ENCODE results near the gene UNG. TPM values are rescaled to one million over a fixed set of nuclear protein-coding genes. Genes with fewer than 3 reads are reported as not detected.

UNG gene
- total RNA-seq, 3 donors from 2014 or later: 23.2 to 28.7 (median 23.9) TPM

DNA sequence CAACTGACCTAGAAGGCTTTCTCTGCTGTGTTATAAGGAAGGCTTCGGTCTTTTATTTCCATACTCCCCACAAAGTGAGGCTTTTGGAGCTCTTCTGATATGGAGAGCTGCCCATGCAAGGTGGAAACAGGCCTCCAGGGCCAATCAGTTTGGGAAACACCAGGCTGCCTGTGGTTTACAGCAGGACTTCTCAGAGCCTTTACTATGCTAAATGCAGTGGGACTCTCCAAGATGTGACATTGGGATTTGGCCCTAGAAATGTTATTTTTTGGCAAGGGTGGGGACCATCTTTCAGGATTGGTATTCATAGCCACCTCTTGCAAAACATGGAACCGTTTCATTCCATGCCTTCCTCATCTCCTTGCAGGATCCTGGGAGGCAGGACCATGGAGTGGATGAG is 22.7 kb downstream of the UNG start:
- no peaks in the 10 kb centered on the region for H3K36me3 ChIP-seq
- H3K27me3 ChIP-seq: no peaks in the 10 kb centered on the region
- H3K9me3 ChIP-seq: no peaks in the 10 kb centered on the region
- H3K4me1 ChIP-seq: no peaks in the 10 kb centered on the region
- no peak overlapping the region for H3K4me3 ChIP-seq
- no peak for DNase-seq (ENCODE audit: low spot score in 2 of 2)
- intact Hi-C loops (cut with DNase I; ENCODE audit: low total_unique reads): no loop called here
- TF ChIP-seq, protein P1, sequence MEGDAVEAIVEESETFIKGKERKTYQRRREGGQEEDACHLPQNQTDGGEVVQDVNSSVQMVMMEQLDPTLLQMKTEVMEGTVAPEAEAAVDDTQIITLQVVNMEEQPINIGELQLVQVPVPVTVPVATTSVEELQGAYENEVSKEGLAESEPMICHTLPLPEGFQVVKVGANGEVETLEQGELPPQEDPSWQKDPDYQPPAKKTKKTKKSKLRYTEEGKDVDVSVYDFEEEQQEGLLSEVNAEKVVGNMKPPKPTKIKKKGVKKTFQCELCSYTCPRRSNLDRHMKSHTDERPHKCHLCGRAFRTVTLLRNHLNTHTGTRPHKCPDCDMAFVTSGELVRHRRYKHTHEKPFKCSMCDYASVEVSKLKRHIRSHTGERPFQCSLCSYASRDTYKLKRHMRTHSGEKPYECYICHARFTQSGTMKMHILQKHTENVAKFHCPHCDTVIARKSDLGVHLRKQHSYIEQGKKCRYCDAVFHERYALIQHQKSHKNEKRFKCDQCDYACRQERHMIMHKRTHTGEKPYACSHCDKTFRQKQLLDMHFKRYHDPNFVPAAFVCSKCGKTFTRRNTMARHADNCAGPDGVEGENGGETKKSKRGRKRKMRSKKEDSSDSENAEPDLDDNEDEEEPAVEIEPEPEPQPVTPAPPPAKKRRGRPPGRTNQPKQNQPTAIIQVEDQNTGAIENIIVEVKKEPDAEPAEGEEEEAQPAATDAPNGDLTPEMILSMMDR (IDR thresholded peaks at IDR 0.05): no peak
- TF ChIP-seq POLR2AphosphoS5 (IDR thresholded peaks at IDR 0.05) (no peak), POLR2A (IDR thresholded peaks at IDR 0.05) (no peak)
- no peak overlapping the region for H3K27ac ChIP-seq

DNA sequence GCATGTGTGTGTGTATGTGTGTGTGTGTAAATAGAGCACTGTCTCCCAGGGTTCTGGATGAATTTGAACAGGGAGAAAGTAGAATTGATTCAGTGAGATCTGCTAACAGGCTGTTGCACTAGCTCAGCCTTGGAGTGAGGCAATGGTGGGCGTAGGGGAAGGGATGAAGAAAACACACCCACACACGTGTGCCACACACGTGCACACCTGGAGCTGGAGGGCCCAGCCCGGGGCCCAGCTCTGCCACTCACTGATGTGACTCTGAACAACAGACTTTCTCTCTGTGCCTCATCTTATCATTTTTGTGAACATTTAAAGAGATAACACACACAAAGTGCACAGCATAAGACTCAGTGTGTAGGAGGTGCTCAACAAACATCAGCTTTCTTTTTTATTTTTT is 23.2 kb downstream of the UNG start:
- intact Hi-C loops (cut with DNase I; ENCODE audit: low total_unique reads): no loop called here
- DNase-seq (ENCODE audit: low spot score in 2 of 2): no peak
- Histone ChIP-seq H3K27me3 (no peaks in the 10 kb centered on the region), H3K27ac (no peak overlapping the region), H3K36me3 (no peaks in the 10 kb centered on the region), H3K9me3 (no peaks in the 10 kb centered on the region), H3K4me3 (no peak overlapping the region), H3K4me1 (no peaks in the 10 kb centered on the region)
- TF ChIP-seq, protein P1 (IDR thresholded peaks at IDR 0.05): no peak
- TF ChIP-seq POLR2AphosphoS5 (IDR thresholded peaks at IDR 0.05) (no peak), POLR2A (IDR thresholded peaks at IDR 0.05) (no peak)

DNA sequence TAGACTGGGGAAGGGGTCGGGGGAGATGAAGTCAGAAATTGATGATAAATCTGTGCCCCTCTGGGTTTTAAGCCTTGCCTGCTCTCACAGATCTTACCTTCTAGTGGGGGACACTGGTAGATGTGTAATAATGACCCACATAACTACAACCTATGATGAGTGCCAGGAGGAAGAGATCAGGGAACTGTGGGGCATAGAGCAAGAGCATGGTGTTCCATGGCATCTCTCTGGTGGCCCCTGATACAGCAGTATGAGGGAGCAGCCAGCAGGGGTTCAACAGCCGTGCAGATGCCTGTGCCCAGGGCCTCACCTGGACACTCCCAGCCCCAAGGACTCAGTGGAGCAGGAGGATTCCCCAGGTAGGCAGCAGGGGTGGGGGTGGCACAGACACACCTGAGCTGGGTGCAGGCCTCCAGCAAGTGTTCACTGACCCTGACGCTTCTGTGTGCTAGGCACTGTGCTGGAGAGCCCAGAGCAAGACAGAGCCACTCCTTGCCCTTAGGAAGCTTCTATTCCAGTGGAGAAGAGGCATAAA is 24.0 kb downstream of the UNG start:
- H3K4me1 ChIP-seq: no peaks in the 10 kb centered on the region
- DNase-seq (ENCODE audit: low spot score in 2 of 2): no peak
- no peak for TF ChIP-seq POLR2A (IDR thresholded peaks at IDR 0.05)
- TF ChIP-seq, protein P1 (IDR thresholded peaks at IDR 0.05): no peak
- TF ChIP-seq POLR2AphosphoS5 (IDR thresholded peaks at IDR 0.05): no peak
- H3K36me3 ChIP-seq: no peaks in the 10 kb centered on the region
- intact Hi-C loops (cut with DNase I; ENCODE audit: low total_unique reads): no loop called here
- no peak overlapping the region for H3K27ac ChIP-seq
- no peaks in the 10 kb centered on the region for H3K9me3 ChIP-seq
- H3K27me3 ChIP-seq: no peaks in the 10 kb centered on the region
- H3K4me3 ChIP-seq: no peak overlapping the region

DNA sequence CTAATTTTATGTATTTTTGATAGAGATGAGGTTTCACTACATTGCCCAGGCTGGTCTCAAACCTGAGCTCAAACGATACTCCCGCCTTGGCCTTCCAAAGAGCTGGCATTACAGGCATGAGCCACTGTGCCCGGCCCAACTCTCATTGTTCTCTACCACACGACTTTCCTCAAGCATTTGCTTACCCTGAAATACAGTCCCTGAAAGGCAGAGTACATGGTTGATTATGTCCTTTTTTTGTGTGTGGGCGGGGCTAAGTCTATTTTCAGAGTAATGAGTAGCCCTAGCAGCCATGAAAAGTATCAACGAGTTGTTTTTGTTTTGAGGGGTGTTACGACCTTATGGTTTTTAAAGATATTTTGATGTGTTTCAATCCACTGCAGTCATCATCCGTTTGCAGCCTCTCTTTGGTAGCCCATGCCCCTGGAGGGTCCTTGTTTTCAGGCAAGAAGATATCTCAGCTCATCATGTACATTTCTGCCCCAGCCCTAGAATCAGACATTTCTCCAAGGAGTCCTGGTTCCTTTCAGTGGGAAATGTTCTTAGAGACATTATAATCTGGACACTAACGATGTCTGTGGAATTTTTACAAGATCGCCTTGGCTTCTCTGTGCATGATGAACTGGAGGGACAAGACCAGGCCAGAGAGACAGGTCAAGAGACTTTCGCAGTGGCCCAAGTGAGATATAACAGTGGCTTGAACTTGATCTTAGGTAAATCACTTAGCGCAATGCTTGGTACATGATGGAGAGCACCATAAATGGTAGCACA is 27.7 kb downstream of the UNG start:
- Histone ChIP-seq H3K4me3 (no peak overlapping the region), H3K27ac (no peak overlapping the region), H3K9me3 (no peaks in the 10 kb centered on the region), H3K36me3 (no peaks in the 10 kb centered on the region), H3K4me1 (no peaks in the 10 kb centered on the region), H3K27me3 (no peaks in the 10 kb centered on the region)
- no peak for DNase-seq (ENCODE audit: low spot score in 2 of 2)
- intact Hi-C loops (cut with DNase I; ENCODE audit: low total_unique reads): no loop called here
- TF ChIP-seq POLR2AphosphoS5 (IDR thresholded peaks at IDR 0.05) (no peak), POLR2A (IDR thresholded peaks at IDR 0.05) (no peak)
- TF ChIP-seq, protein P1 (IDR thresholded peaks at IDR 0.05): no peak

DNA sequence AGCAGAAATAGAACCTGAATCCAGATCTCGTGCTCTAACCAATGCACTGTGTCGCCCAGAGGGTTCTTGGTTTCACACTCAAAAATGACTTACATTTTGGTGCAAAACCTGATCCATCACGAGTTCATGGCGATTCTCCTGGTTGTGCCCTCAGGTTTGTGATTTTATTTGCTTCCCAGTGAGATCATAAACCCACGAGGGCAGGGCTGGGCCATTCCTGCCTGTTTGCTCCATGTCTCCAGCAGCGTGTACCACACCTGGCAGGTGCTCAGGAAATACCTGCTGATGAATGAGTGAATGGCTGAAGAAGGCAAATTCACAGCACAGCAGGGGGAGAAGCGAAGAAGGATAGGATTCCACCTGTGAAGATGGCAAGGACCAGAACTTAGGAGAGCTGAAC is 28.4 kb downstream of the UNG start:
- Histone ChIP-seq H3K9me3 (no peaks in the 10 kb centered on the region), H3K36me3 (no peaks in the 10 kb centered on the region), H3K4me1 (no peaks in the 10 kb centered on the region), H3K27me3 (no peaks in the 10 kb centered on the region), H3K4me3 (no peak overlapping the region), H3K27ac (no peak overlapping the region)
- no peak for DNase-seq (ENCODE audit: low spot score in 2 of 2)
- no peak for TF ChIP-seq POLR2AphosphoS5 (IDR thresholded peaks at IDR 0.05)
- TF ChIP-seq, protein P1 (IDR thresholded peaks at IDR 0.05): no peak
- no peak for TF ChIP-seq POLR2A (IDR thresholded peaks at IDR 0.05)
- intact Hi-C loops (cut with DNase I; ENCODE audit: low total_unique reads): loop anchor here (1.0 kb wide), 1 partner anchor 24 kb away; no protein-coding TSS in a partner anchor

All from breast epithelium (tissue), 4 donors.